Coronary artery (tissue), 2 donors: ENCODE measurements around the gene ACTBL2.
A peak's percentile ranks its signal among the peaks of the same experiment; 100 is the strongest.

Experiments used
- DNase-seq: peaks from one replicate; pipeline ENCODE4 v3.0.0-alpha.2; 2017; ENCODE audit warnings: low spot score
- H3K27ac ChIP-seq, 2 donors: fragments of 200-600 bp; sonication (generic); one replicate each; pipeline ENCODE4 v1.5.1; 2016 to 2019
- H3K4me3 ChIP-seq: fragments of 200-600 bp; sonication (generic); 2 replicates; pipeline ENCODE4 v1.5.1; 2016; ENCODE audit warnings: mild to moderate bottlenecking, moderate library complexity
- CTCF ChIP-seq: fragments of 200-600 bp; sonication (generic); IDR thresholded peaks from one replicate; pipeline ENCODE4 v1.5.1; 2019; ENCODE audit warnings: antibody characterized with exemption

The ACTBL2 gene

GRCh38 chr5:57454896-57455295, 27.7 kb downstream of the ACTBL2 start:
- DNase-seq = no peak
- no peak overlapping the region for H3K4me3 ChIP-seq
- no peak for TF ChIP-seq CTCF
- no peak overlapping the region for H3K27ac ChIP-seq

- H3K27ac ChIP-seq = peak overlapping the region; percentile 13 to 70
- no peak for TF ChIP-seq CTCF
- DNase-seq = no peak
- H3K4me3 ChIP-seq = no peak overlapping the region
These were observed 28.9 kb downstream of the ACTBL2 start for GRCh38 chr5:57453728-57454127.

GRCh38 chr5:57452885-57453284, 29.7 kb downstream of the ACTBL2 start:
- no peak for DNase-seq
- no peak for TF ChIP-seq CTCF
- H3K27ac ChIP-seq = peak overlapping the region; percentile 66 to 70
- no peak overlapping the region for H3K4me3 ChIP-seq

GRCh38 chr5:57450991-57451876, 31.4 kb downstream of the ACTBL2 start:
- Histone ChIP-seq H3K27ac (peak overlapping the region; percentile 66 to 70), H3K4me3 (no peak overlapping the region)
- DNase-seq = no peak
- no peak for TF ChIP-seq CTCF

GRCh38 chr5:57448751-57449150, 33.9 kb downstream of the ACTBL2 start:
- no peak overlapping the region for H3K4me3 ChIP-seq
- DNase-seq = no peak
- no peak for TF ChIP-seq CTCF
- peak overlapping the region; percentile 21 to 50 for H3K27ac ChIP-seq

GRCh38 chr5:57448287-57448686, 34.3 kb downstream of the ACTBL2 start:
- TF ChIP-seq CTCF = no peak
- Histone ChIP-seq H3K4me3 (no peak overlapping the region), H3K27ac (peak overlapping the region in 1 of 2 donors; percentile 21)
- DNase-seq = no peak

- no peak overlapping the region for H3K27ac ChIP-seq
- no peak for DNase-seq
- TF ChIP-seq CTCF = no peak
- H3K4me3 ChIP-seq = no peak overlapping the region
These were observed 35.0 kb downstream of the ACTBL2 start for GRCh38 chr5:57447658-57448057.
